MM.1S (cell line): ENCODE data around the gene LIF.

Source experiments
- CTCF ChIP-seq: fragments of 300-600 bp; sonication (generic); IDR thresholded peaks from 2 replicates; pipeline ENCODE4 v1.5.1; 2016; ENCODE audit warnings: antibody characterized with exemption, low read length, mixed read lengths
- EZH2 ChIP-seq: fragments of 300-600 bp; sonication (generic); optimal IDR thresholded peaks from 2 replicates; pipeline ENCODE3; 2017; ENCODE audit warnings: low read depth, mild to moderate bottlenecking, antibody characterized with exemption, low read length, mixed read lengths
- EZH2phosphoT487 ChIP-seq: fragments of 300-600 bp; sonication (generic); IDR thresholded peaks from 2 replicates; pipeline ENCODE4 v1.6.1; 2018; ENCODE audit warnings: antibody characterized with exemption, low read length

- TF ChIP-seq CTCF: no peak
- TF ChIP-seq EZH2: no peak
- TF ChIP-seq EZH2phosphoT487: no peak
Measured at GRCh38 chr22:30206944-30207343, 39.6 kb downstream of the LIF start.
